ENCODE results near the gene APPL2.

Gene APPL2

DNA sequence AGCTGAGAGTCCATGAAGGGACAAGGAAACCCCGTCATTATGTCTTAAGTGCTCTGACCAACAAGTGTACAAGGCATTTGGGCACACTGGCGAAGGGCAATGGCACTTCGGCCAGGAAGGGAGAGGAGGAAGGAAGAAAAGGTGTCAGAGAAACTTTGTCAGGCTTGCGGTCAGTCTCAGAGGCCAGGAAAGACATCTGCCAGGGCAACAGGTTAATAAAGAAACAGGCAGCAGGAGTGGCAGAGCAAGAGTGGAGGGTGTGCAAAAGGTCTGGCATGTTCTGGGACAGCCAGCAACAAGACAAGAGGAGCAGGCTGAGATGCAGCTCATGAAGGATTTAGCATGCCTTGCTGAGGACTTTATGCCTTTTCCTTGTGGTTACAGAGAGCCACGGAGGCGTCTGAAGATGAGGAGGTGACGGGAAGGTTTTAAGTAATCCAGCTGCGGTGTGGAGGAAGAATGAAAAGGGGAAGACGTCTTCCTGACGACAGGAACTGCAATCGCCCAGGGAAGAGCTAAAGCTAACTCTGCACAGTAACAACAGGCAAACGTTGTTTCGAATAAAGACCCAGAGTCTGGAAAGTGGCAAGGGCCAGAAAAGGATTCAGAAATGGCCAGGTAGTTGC is 13.1 kb downstream of the APPL2 start:
- Histone ChIP-seq H3K9ac (ENCODE audit: low read depth, low read length) (no peak overlapping the region), H3K27me3 (ENCODE audit: control insufficient read depth, insufficient read depth, low read length) (no peaks in the 10 kb centered on the region), H3K27ac (ENCODE audit: low read depth, low read length) (no peak overlapping the region), H3K36me3 (ENCODE audit: control insufficient read depth, insufficient read depth, low read length) (peaks cover 18% of the 10 kb centered on the region; the same call in 1 of the 2 replicates), H3K9me3 (ENCODE audit: control insufficient read depth, insufficient read depth, low read length) (no peaks in the 10 kb centered on the region), H3K4me3 (ENCODE audit: low read depth, low read length) (no peak overlapping the region), H3K4me1 (ENCODE audit: control insufficient read depth, insufficient read depth, low read length) (no peaks in the 10 kb centered on the region)

DNA sequence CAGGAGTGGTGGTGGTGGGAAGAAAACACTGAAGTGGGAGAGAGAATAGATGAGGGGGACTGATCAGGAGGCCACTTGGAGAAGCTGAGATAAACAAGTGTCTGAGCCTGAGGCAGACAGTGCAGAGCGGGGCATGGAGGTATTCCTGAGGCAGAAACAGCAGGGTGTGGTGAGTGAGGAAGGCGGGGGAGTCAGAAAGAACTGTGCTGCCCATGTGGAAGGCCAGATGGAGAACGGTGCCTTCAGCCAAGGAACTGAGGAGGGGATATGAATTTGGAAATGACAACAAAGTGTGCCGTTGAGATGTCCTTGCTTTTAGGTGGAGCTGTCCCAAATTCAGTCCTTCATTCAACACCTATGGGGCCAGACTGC is 13.7 kb downstream of the APPL2 start:
- no peaks in the 10 kb centered on the region for H3K9me3 ChIP-seq (ENCODE audit: control insufficient read depth, insufficient read depth, low read length)
- H3K36me3 ChIP-seq (ENCODE audit: control insufficient read depth, insufficient read depth, low read length), result peaks cover 12% of the 10 kb centered on the region; the same call in 1 of the 2 replicates
- H3K27ac ChIP-seq (ENCODE audit: low read depth, low read length), result no peak overlapping the region
- no peaks in the 10 kb centered on the region for H3K4me1 ChIP-seq (ENCODE audit: control insufficient read depth, insufficient read depth, low read length)
- H3K9ac ChIP-seq (ENCODE audit: low read depth, low read length), result no peak overlapping the region
- H3K27me3 ChIP-seq (ENCODE audit: control insufficient read depth, insufficient read depth, low read length), result no peaks in the 10 kb centered on the region
- no peak overlapping the region for H3K4me3 ChIP-seq (ENCODE audit: low read depth, low read length)

DNA sequence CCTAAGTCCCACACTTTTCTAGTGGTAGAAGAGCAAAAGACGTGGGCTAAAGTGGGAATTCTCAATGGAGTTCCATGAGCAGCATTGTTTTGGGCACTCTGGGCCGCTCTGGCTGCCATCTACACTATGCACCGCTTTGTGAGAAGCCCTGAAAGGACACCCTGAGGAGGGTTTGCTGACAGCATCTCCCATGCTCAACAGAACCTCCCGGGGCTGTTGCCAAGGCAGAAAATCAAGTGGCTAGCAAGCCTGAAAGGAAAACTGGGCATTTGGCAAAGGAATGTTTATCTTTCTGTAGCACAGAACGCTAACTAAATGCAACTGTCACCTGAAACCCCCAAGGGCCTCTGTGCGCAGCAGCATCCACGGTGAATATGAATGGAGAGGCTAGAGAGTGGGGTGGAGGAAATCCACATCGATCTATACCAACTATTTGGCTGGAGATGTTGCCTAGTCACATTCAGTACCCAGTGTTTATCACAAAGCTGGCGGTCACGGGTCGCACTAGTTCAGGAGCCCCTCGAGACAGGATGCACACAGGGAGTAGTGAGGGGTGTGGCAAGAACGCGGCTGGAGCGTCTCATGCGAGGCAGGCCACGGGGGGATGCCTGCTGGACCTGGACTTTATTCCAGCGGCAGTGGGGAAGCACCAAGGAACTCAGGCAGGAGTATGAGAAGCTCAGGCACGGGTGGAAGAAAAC is 14.2 kb downstream of the APPL2 start:
- Histone ChIP-seq H3K4me1 (ENCODE audit: control insufficient read depth, insufficient read depth, low read length) (no peaks in the 10 kb centered on the region), H3K27ac (ENCODE audit: low read depth, low read length) (no peak overlapping the region), H3K9ac (ENCODE audit: low read depth, low read length) (no peak overlapping the region), H3K9me3 (ENCODE audit: control insufficient read depth, insufficient read depth, low read length) (no peaks in the 10 kb centered on the region), H3K27me3 (ENCODE audit: control insufficient read depth, insufficient read depth, low read length) (no peaks in the 10 kb centered on the region), H3K4me3 (ENCODE audit: low read depth, low read length) (no peak overlapping the region), H3K36me3 (ENCODE audit: control insufficient read depth, insufficient read depth, low read length) (peaks cover 16% of the 10 kb centered on the region)

DNA sequence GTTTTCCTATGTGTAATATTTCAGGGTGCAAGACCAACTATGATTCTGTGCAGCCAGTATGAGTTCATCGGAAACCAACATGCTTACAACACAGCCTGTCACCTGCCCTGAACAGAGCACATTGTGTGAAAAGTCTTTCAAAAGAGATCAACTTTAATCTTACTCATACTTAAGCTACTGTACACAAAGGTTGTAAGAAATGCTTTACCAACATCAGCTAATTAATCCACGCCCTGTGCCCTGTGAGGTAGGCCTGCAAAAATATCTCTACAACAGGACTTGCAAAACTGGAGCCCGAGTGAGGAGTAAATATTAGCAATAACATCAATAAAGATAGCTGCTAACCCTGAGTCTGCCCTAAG is 15.1 kb downstream of the APPL2 start:
- Histone ChIP-seq H3K36me3 (ENCODE audit: control insufficient read depth, insufficient read depth, low read length) (peaks cover 21% of the 10 kb centered on the region), H3K27me3 (ENCODE audit: control insufficient read depth, insufficient read depth, low read length) (no peaks in the 10 kb centered on the region), H3K27ac (ENCODE audit: low read depth, low read length) (no peak overlapping the region), H3K9me3 (ENCODE audit: control insufficient read depth, insufficient read depth, low read length) (no peaks in the 10 kb centered on the region), H3K4me3 (ENCODE audit: low read depth, low read length) (no peak overlapping the region), H3K9ac (ENCODE audit: low read depth, low read length) (no peak overlapping the region), H3K4me1 (ENCODE audit: control insufficient read depth, insufficient read depth, low read length) (no peaks in the 10 kb centered on the region)

DNA sequence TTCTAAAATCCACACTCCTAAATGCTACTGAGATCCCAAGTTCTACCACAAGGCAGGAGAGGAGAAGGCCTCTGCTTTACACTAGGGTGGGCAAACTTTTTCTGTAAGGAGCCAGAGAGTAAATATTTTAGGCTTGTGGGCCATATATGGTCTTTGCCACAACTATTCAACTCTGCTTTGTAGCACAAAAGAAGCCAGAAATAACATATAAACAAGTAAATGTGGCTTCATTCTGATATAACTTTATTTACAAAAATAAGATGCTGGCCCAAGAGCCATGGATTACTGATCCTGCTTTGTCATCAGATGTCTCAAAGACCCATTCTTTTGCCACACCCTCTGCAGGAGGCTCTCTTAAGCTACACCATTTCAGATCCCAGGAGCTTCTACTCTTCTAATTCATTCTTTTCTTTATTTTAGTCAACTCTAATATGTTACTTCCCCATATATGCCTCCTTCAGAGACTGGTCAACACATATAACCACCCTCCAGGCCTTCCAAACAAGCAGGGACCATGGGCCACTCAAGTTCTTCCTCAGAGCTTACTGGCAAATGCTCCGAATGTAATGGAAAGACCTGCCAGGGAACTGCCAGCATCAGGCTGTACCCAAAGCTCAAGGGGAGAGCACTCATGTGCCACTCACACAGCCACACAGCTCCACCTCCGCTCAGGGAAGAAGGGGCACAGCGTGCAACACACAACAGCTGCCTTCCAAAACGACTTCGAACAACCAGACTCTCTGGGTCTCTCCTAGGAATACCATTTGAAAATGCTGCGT is 15.6 kb downstream of the APPL2 start:
- no peak overlapping the region for H3K27ac ChIP-seq (ENCODE audit: low read depth, low read length)
- H3K4me1 ChIP-seq (ENCODE audit: control insufficient read depth, insufficient read depth, low read length), result no peaks in the 10 kb centered on the region
- no peak overlapping the region for H3K9ac ChIP-seq (ENCODE audit: low read depth, low read length)
- H3K36me3 ChIP-seq (ENCODE audit: control insufficient read depth, insufficient read depth, low read length), result peaks cover 21% of the 10 kb centered on the region
- H3K27me3 ChIP-seq (ENCODE audit: control insufficient read depth, insufficient read depth, low read length), result no peaks in the 10 kb centered on the region
- H3K4me3 ChIP-seq (ENCODE audit: low read depth, low read length), result no peak overlapping the region
- no peaks in the 10 kb centered on the region for H3K9me3 ChIP-seq (ENCODE audit: control insufficient read depth, insufficient read depth, low read length)

DNA sequence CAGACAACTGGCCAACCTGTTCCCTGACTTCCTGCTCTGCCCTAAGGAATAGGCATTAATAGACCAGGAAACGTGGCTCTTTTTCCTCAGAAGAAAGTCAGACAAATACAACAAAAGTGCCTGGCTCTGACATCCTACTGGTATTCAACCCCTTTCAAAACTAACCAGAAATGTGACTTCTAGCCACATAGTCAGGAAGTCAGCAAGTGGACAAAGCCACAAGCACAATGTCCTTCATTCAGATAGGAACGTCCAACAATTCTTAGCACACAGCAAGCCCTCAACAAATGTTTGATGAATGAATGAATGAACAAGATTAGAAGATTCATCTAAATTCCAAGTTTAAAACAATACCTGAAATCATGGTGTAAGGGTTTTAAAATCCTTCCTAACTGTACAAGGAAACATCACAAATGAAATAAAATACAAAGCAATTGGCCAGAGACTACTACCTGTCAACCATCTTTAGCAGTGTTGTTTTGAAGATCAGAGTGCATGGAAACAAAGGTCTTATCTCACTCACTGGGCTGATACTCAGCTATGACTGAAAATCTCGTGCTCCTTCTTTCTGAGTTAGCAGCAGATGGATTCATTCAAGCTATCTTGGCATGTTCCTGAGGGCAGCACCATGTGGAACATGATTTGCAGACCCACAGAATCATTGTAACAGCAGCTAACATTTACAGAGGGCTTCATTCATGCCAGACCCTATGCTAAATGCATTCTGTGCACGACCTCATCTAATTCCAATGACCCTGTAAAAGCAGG is 16.5 kb downstream of the APPL2 start:
- no peaks in the 10 kb centered on the region for H3K27me3 ChIP-seq (ENCODE audit: control insufficient read depth, insufficient read depth, low read length)
- H3K36me3 ChIP-seq (ENCODE audit: control insufficient read depth, insufficient read depth, low read length), result peaks cover 21% of the 10 kb centered on the region
- peaks cover 6% of the 10 kb centered on the region; the same call in 1 of the 2 replicates for H3K4me1 ChIP-seq (ENCODE audit: control insufficient read depth, insufficient read depth, low read length)
- H3K9me3 ChIP-seq (ENCODE audit: control insufficient read depth, insufficient read depth, low read length), result no peaks in the 10 kb centered on the region
- no peak overlapping the region for H3K9ac ChIP-seq (ENCODE audit: low read depth, low read length)
- no peak overlapping the region for H3K27ac ChIP-seq (ENCODE audit: low read depth, low read length)
- H3K4me3 ChIP-seq (ENCODE audit: low read depth, low read length), result no peak overlapping the region

DNA sequence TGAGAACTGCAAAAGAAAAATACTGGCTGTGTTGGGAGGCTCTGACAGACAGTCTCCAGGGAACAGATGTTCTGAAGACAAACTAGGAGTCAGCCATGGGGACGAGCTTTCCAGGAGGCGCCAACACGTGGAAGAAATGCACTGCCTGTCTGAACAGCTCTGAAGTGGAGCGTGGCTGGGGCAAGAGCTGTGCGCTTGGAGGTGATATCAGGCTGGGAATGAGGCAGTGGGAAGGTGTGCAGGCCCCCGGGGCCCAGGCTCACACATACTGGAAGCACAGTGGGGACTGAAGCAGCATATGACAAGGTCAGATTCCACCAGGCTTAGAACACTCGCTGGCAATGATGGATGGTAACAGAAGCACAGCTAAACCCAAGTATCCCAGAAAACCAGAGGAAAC is 17.5 kb downstream of the APPL2 start:
- Histone ChIP-seq H3K4me1 (ENCODE audit: control insufficient read depth, insufficient read depth, low read length) (peaks cover 6% of the 10 kb centered on the region; the same call in 1 of the 2 replicates), H3K9ac (ENCODE audit: low read depth, low read length) (no peak overlapping the region), H3K4me3 (ENCODE audit: low read depth, low read length) (no peak overlapping the region), H3K27ac (ENCODE audit: low read depth, low read length) (no peak overlapping the region), H3K27me3 (ENCODE audit: control insufficient read depth, insufficient read depth, low read length) (no peaks in the 10 kb centered on the region), H3K9me3 (ENCODE audit: control insufficient read depth, insufficient read depth, low read length) (no peaks in the 10 kb centered on the region), H3K36me3 (ENCODE audit: control insufficient read depth, insufficient read depth, low read length) (peaks cover 21% of the 10 kb centered on the region)

DNA sequence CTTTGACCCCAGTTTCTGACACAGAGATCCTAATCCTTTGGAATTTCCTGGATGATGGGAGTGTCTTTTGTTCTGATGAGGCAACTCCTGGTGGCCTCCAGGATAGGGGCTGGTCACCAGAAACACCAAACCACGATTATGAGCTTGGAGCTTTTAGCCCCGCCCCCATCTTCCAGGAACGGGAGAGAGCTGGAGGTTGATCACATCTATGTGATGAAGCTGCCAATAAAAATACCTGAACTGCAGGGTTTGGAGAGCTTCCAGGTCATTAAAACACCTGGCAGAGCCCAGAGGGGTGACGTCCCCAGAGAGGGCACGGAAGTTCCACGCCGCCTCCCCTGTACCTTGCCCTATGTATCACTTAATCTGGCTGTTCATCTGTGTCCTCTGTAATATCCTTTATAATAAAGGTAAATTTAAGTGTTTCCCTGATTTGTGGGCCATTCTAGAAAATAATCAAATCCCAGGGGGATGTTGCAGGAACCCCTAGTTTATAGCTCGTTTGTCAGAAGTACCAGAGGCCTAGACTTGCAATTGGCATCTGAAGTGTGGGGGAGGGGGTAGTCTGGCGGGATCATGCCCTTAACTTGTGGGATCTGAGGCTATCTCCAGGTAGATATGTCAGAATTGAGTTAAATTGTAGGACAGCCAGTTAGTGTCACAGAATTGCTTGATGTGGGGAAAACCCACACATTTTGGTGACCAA is 21.2 kb downstream of the APPL2 start:
- Histone ChIP-seq H3K27me3 (ENCODE audit: control insufficient read depth, insufficient read depth, low read length) (no peaks in the 10 kb centered on the region), H3K4me3 (ENCODE audit: low read depth, low read length) (no peak overlapping the region), H3K9me3 (ENCODE audit: control insufficient read depth, insufficient read depth, low read length) (no peaks in the 10 kb centered on the region), H3K4me1 (ENCODE audit: control insufficient read depth, insufficient read depth, low read length) (peaks cover 6% of the 10 kb centered on the region; the same call in 1 of the 2 replicates), H3K9ac (ENCODE audit: low read depth, low read length) (no peak overlapping the region), H3K27ac (ENCODE audit: low read depth, low read length) (no peak overlapping the region), H3K36me3 (ENCODE audit: control insufficient read depth, insufficient read depth, low read length) (peaks cover 23% of the 10 kb centered on the region)

DNA sequence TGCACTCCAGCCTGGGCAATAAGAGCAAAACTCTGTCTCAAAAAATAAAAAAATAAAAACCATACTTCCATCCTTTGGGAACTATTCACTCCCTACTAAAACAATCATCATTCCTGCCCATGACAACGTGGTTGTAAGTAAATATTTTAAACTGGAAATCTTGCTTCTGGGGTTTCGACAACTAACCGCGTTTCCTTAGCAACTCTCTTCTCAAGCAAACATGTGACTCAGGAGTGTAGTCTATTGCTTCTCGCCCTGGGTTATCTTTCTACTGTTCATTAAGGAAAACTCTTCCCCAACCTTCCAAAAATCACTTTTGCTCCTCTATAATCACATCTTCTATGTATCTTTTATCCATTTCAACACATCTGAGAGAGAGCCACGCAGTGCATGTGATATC is 21.8 kb downstream of the APPL2 start:
- Histone ChIP-seq H3K27ac (ENCODE audit: low read depth, low read length) (no peak overlapping the region), H3K4me3 (ENCODE audit: low read depth, low read length) (no peak overlapping the region), H3K4me1 (ENCODE audit: control insufficient read depth, insufficient read depth, low read length) (peaks cover 6% of the 10 kb centered on the region; the same call in 1 of the 2 replicates), H3K27me3 (ENCODE audit: control insufficient read depth, insufficient read depth, low read length) (no peaks in the 10 kb centered on the region), H3K9ac (ENCODE audit: low read depth, low read length) (no peak overlapping the region), H3K36me3 (ENCODE audit: control insufficient read depth, insufficient read depth, low read length) (peaks cover 16% of the 10 kb centered on the region), H3K9me3 (ENCODE audit: control insufficient read depth, insufficient read depth, low read length) (no peaks in the 10 kb centered on the region)

DNA sequence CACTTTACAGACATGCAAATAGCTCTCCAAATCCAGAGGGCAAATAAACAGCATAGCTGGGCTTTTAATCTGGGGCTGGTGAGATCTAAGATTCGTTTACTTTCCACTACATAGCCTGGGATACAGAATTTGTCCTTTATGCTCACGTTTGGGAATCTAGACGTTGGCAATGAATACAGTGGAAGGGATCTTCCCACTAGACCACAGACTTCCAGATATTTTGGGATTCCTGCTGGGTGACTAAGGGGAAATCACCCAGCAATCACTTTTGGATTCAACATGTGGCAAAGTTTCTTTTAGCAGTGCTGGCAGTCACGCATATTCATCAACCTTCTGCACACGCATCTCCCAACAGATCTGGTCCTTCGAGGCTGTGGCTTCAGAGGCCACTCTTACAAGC is 23.5 kb downstream of the APPL2 start:
- Histone ChIP-seq H3K36me3 (ENCODE audit: control insufficient read depth, insufficient read depth, low read length) (peaks cover 22% of the 10 kb centered on the region), H3K27me3 (ENCODE audit: control insufficient read depth, insufficient read depth, low read length) (no peaks in the 10 kb centered on the region), H3K4me3 (ENCODE audit: low read depth, low read length) (no peak overlapping the region), H3K4me1 (ENCODE audit: control insufficient read depth, insufficient read depth, low read length) (peaks cover 6% of the 10 kb centered on the region; the same call in 1 of the 2 replicates), H3K27ac (ENCODE audit: low read depth, low read length) (no peak overlapping the region), H3K9ac (ENCODE audit: low read depth, low read length) (no peak overlapping the region), H3K9me3 (ENCODE audit: control insufficient read depth, insufficient read depth, low read length) (no peaks in the 10 kb centered on the region)
